CD14-positive monocyte (primary cell): ENCODE measurements around the gene C8G. TPM values are rescaled to one million over a fixed set of nuclear protein-coding genes. Genes with fewer than 3 reads are reported as not detected.
A peak's percentile ranks its signal among the peaks of the same experiment; 100 is the strongest.

ENCODE experiments used
- DNase-seq, 3 donors: peaks; one replicate each; pipeline ENCODE4 v3.0.0-alpha.2; 2011 to 2022
- H2AFZ ChIP-seq: 2 replicates; pipeline ENCODE4 v1.6.0; 2012; ENCODE audit warnings: mild to moderate bottlenecking, low read depth, low read length, inconsistent platforms; ENCODE audit not compliant: insufficient read depth, poor library complexity, severe bottlenecking
- H3K27ac ChIP-seq, 2 donors: 1 replicate in 1 of 2; 2 replicates in 1 of 2; pipeline ENCODE4 v1.5.1; 2012 to 2013; ENCODE audit warnings: low read length in 2 of 2, control low read depth in 1 of 2, inconsistent platforms in 1 of 2, low read depth in 1 of 2, mild to moderate bottlenecking in 1 of 2
- H3K27me3 ChIP-seq, 2 donors: one replicate each; pipeline versions ENCODE4 v1.6.0 to v1.6.1; 2011 to 2013; ENCODE audit warnings: low read length in 2 of 2; ENCODE audit not compliant: control insufficient read depth in 2 of 2, insufficient read depth in 2 of 2
- H3K36me3 ChIP-seq, 2 donors: replicated peaks in 1 of 2; 1 replicate in 1 of 2; 2 replicates in 1 of 2; pipeline versions ENCODE4 v1.5.1 to v1.6.1; 2012 to 2013; ENCODE audit warnings: low read length in 2 of 2, control low read depth in 1 of 2, inconsistent platforms in 1 of 2, mild to moderate bottlenecking in 1 of 2; ENCODE audit not compliant: insufficient read depth in 2 of 2, control insufficient read depth in 1 of 2
- H3K4me1 ChIP-seq, 2 donors: 1 replicate in 1 of 2; 2 replicates in 1 of 2; pipeline versions ENCODE4 v1.5.1 to v1.6.1; 2012 to 2013; ENCODE audit warnings: low read length in 2 of 2, control low read depth in 1 of 2, inconsistent platforms in 1 of 2, mild to moderate bottlenecking in 1 of 2, moderate library complexity in 1 of 2; ENCODE audit not compliant: insufficient read depth in 2 of 2, control insufficient read depth in 1 of 2
- H3K4me2 ChIP-seq: replicated peaks from 2 replicates; pipeline ENCODE3; 2012; ENCODE audit warnings: low read length, moderate library complexity, mild to moderate bottlenecking; ENCODE audit not compliant: poor library complexity, severe bottlenecking; ENCODE audit errors: extremely low read depth
- H3K4me3 ChIP-seq, 3 experiments: fragments of 200-600 bp in 1 of 3; sonication (generic) in 1 of 3; replicated peaks in 1 of 3; 1 replicate in 2 of 3; 2 replicates in 1 of 3; pipeline ENCODE4 v1.5.1; 2011 to 2013; ENCODE audit warnings: low read length in 3 of 3, mild to moderate bottlenecking in 3 of 3, control low read depth in 2 of 3, low read depth in 2 of 3, inconsistent platforms in 1 of 3, moderate library complexity in 1 of 3
- H3K79me2 ChIP-seq: 2 replicates; pipeline ENCODE4 v1.6.0; 2012; ENCODE audit warnings: mild to moderate bottlenecking, control low read depth, inconsistent platforms, low read length, moderate library complexity; ENCODE audit not compliant: insufficient read depth
- H3K9ac ChIP-seq: 2 replicates; pipeline ENCODE4 v1.6.0; 2017; ENCODE audit warnings: low read length, mild to moderate bottlenecking; ENCODE audit not compliant: insufficient read depth, poor library complexity, severe bottlenecking
- H3K9me3 ChIP-seq, 2 donors: replicated peaks in 1 of 2; 1 replicate in 1 of 2; 2 replicates in 1 of 2; pipeline versions ENCODE4 v1.5.1 to v1.6.1; 2012 to 2013; ENCODE audit warnings: low read length in 2 of 2, control low read depth in 1 of 2; ENCODE audit not compliant: control insufficient read depth in 1 of 2, insufficient read depth in 1 of 2
- H4K20me1 ChIP-seq: 2 replicates; pipeline ENCODE4 v1.6.0; 2012; ENCODE audit warnings: mild to moderate bottlenecking, low read length, control low read depth, moderate library complexity; ENCODE audit not compliant: insufficient read depth
- H3K27ac Mint-ChIP-seq, 7 donors: one replicate each; pipeline ENCODE4 v1.8.0; 2020; ENCODE audit warnings: mild to moderate bottlenecking in 7 of 7, mixed read lengths in 7 of 7, moderate library complexity in 6 of 7, inconsistent platforms in 2 of 7
- H3K27me3 Mint-ChIP-seq, 3 donors: one replicate each; pipeline ENCODE4 v1.8.0; 2021 to 2022; ENCODE audit warnings: low read depth in 3 of 3, mild to moderate bottlenecking in 3 of 3, mixed read lengths in 3 of 3, moderate library complexity in 3 of 3, inconsistent platforms in 1 of 3
- H3K36me3 Mint-ChIP-seq, 2 donors: one replicate each; pipeline ENCODE4 v1.8.0; 2020; ENCODE audit warnings: mixed read lengths in 2 of 2, inconsistent platforms in 1 of 2, mild to moderate bottlenecking in 1 of 2
- H3K4me1 Mint-ChIP-seq: one replicate; pipeline ENCODE4 v1.8.0; 2020; ENCODE audit warnings: mild to moderate bottlenecking, mixed read lengths
- H3K4me3 Mint-ChIP-seq, 2 donors: one replicate each; pipeline ENCODE4 v1.8.0; 2020; ENCODE audit warnings: mild to moderate bottlenecking in 2 of 2, mixed read lengths in 2 of 2, moderate library complexity in 1 of 2
- H3K9me3 Mint-ChIP-seq, 7 donors: one replicate each; pipeline ENCODE4 v1.8.0; 2020 to 2022; ENCODE audit warnings: mixed read lengths in 7 of 7, mild to moderate bottlenecking in 6 of 7, moderate library complexity in 6 of 7, inconsistent platforms in 2 of 7
- WGBS: methylation state at CpG from one replicate; pipeline ENCODE4 v1.1.5; 2013; ENCODE audit warnings: missing lambda C conversion rate; ENCODE audit not compliant: insufficient coverage; 5-methylcytosine and 5-hydroxymethylcytosine counted together
- intact Hi-C, 2 donors: fragments of 100-400 bp; cut with micrococcal nuclease; formaldehyde crosslinking; loops; one replicate each; pipeline versions ENCODE4 v1.15.0 to v1.15.1; 2023
- polyA plus RNA-seq, 3 donors: library from polyadenylated mRNA; depleted of rRNA in 1 of 3; unstranded in 2 of 3; stranded (reverse) in 1 of 3; fragments of 300-500 nt in 2 of 3; fragments of >200 nt in 1 of 3; fragmentation: Illumina TruSeq in 2 of 3; gene quantifications; 1 replicate in 2 of 3; 2 replicates in 1 of 3; pipeline ENCODE4 v1.2.3, GENCODE V29; 2012 to 2021
- TF ChIP-seq, protein P1 (sequence below): fragments of 200-600 bp; IDR thresholded peaks from one replicate; pipeline ENCODE4 v1.8.0; 2022; ENCODE audit warnings: antibody characterized with exemption, mild to moderate bottlenecking

The C8G gene
- polyA plus RNA-seq, 3 donors, result 0.55 to 0.72 TPM; not detected in 1

GRCh38 chr9:136950656-136951276, 5.7 kb downstream of the C8G start:
- Histone ChIP-seq H3K9me3 (no peaks in the 10 kb centered on the region), H4K20me1 (no peaks in the 10 kb centered on the region), H3K27ac (peak overlapping the region in 1 of 2 donors; percentile 84), H2AFZ (peak overlapping the region; percentile 100), H3K4me1 (peaks cover 13 to 20% of the 10 kb centered on the region in 2 donors), H3K27me3 (no peaks in the 10 kb centered on the region), H3K36me3 (no peaks in the 10 kb centered on the region), H3K9ac (peak overlapping the region; percentile 76), H3K4me3 (peak overlapping the region in 2 of 3 experiments; percentile 75 to 83), H3K79me2 (no peaks in the 10 kb centered on the region), H3K4me2 (peak overlapping the region; percentile 85)
- intact Hi-C loops, result loop anchor here in 1 of 2 donors (5.0 kb wide), 1 partner anchor 103 kb away; the partner anchor contains the start of gene PHPT1
- Mint-ChIP-seq H3K36me3 (no peaks in the 10 kb centered on the region), H3K27me3 (peaks cover 0 to 8% (median 0%) of the 10 kb centered on the region in 3 donors), H3K4me1 (peaks cover 9% of the 10 kb centered on the region), H3K4me3 (peak overlapping the region; percentile 79 to 90), H3K9me3 (no peaks in the 10 kb centered on the region), H3K27ac (no peak overlapping the region)
- TF ChIP-seq, protein P1, sequence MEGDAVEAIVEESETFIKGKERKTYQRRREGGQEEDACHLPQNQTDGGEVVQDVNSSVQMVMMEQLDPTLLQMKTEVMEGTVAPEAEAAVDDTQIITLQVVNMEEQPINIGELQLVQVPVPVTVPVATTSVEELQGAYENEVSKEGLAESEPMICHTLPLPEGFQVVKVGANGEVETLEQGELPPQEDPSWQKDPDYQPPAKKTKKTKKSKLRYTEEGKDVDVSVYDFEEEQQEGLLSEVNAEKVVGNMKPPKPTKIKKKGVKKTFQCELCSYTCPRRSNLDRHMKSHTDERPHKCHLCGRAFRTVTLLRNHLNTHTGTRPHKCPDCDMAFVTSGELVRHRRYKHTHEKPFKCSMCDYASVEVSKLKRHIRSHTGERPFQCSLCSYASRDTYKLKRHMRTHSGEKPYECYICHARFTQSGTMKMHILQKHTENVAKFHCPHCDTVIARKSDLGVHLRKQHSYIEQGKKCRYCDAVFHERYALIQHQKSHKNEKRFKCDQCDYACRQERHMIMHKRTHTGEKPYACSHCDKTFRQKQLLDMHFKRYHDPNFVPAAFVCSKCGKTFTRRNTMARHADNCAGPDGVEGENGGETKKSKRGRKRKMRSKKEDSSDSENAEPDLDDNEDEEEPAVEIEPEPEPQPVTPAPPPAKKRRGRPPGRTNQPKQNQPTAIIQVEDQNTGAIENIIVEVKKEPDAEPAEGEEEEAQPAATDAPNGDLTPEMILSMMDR, result no peak
- 62% methylated on average over 6 of the region's 9 CpGs for WGBS
- DNase-seq, result no peak

DNA sequence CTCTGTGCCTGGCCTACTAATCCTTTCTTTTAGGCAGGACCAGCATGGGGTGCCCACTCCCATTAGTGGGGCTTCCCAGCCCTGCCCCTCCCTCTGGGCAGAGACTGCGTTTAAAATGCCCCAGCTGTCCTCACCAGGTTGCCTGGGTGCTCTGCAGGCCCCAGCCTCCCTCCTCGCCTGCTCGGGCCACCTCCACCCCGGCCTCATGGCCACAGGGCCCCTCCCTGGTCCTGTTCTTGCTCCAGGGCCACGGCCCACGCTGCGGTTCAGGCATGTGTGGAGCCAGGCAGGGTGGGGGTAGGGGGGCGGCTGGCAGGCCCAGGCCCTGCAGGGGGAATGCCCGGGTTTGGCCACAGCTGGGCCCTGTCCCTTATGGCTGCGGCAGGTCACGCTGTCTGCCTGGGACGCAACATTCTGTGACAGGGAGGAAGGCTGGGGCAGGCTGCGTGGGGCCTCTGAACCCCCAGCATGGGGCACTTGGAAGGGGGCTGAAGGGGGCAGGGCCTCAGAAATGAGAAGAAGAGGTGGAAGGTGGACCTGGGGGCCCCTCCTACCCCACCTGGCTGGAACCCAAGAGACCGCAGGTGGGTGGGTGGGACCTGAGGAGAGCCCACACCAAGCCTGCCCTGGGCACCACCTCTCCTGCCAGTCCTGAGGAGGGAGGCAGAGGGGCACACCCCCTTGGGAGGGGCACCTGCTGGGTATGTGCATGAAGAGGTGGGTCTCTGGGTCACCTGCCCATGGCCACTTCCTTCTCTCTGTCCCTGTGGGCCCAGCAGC, 6.7 kb downstream of the C8G start, which contains the start of gene LCN12:
Gene LCN12 (plus strand): TSS at position 733 of the 780 bp plus-strand sequence. CDS start 55 bp downstream, outside the sequence.
- Mint-ChIP-seq H3K4me1 (peaks cover 9% of the 10 kb centered on the region), H3K4me3 (no peak within 1 kb of the TSS), H3K27me3 (peaks cover 0 to 7% (median 0%) of the 10 kb centered on the region in 3 donors), H3K9me3 (peaks cover 0 to 4% (median 2%) of the 10 kb centered on the region in 7 donors), H3K36me3 (no peaks in the 10 kb centered on the region), H3K27ac (no peak within 1 kb of the TSS)
- H3K9me3 ChIP-seq, result no peaks in the 10 kb centered on the region
- H2AFZ ChIP-seq, result peak within 1 kb of the TSS; percentile 100
- no peak within 1 kb of the TSS for H3K9ac ChIP-seq
- H3K36me3 ChIP-seq, result no peaks in the 10 kb centered on the region
- no peak within 1 kb of the TSS for H3K4me3 ChIP-seq
- no peaks in the 10 kb centered on the region for H3K79me2 ChIP-seq
- DNase-seq, result no peak
- TF ChIP-seq, protein P1, result no peak
- H3K4me2 ChIP-seq, result no peak within 1 kb of the TSS
- intact Hi-C loops, result loop anchor here in 1 of 2 donors (5.0 kb wide), 1 partner anchor 104 kb away; the partner anchor contains the start of gene PHPT1
- 92% methylated on average over 12 of the region's 14 CpGs for WGBS
- H3K27ac ChIP-seq, result no peak within 1 kb of the TSS
- H4K20me1 ChIP-seq, result no peaks in the 10 kb centered on the region
- H3K4me1 ChIP-seq, result peaks cover 13 to 20% of the 10 kb centered on the region in 2 donors
- H3K27me3 ChIP-seq, result no peaks in the 10 kb centered on the region
